Mucosa of descending colon (tissue), 3 donors: ENCODE data around the gene PACRG. TPM values are rescaled to one million over a fixed set of nuclear protein-coding genes. Genes with fewer than 3 reads are reported as not detected.

Source experiments
- ATAC-seq: fragments of 200-7000 bp; cut with Tn5 transposase; one replicate; pipeline ENCODE4 v1.9.1; 2020; ENCODE audit warnings: mild to moderate bottlenecking, moderate library complexity
- DNase-seq, 3 donors: peaks; one replicate each; pipeline ENCODE4 v3.0.0-alpha.2; 2020
- H3K36me3 ChIP-seq: fragments of 200-600 bp; one replicate; pipeline ENCODE4 v1.8.0; 2021; ENCODE audit warnings: low read depth, mild to moderate bottlenecking
- H3K4me1 ChIP-seq: fragments of 200-600 bp; one replicate; pipeline ENCODE4 v1.8.0; 2021; ENCODE audit warnings: low read depth, mild to moderate bottlenecking
- H3K4me3 ChIP-seq: fragments of 200-600 bp; one replicate; pipeline ENCODE4 v1.8.0; 2021; ENCODE audit warnings: mild to moderate bottlenecking
- H3K9me3 ChIP-seq: fragments of 200-600 bp; one replicate; pipeline ENCODE4 v1.8.0; 2021; ENCODE audit warnings: mild to moderate bottlenecking
- CTCF ChIP-seq: fragments of 200-600 bp; IDR thresholded peaks from one replicate; pipeline ENCODE4 v1.8.0; 2022; ENCODE audit warnings: antibody characterized with exemption, mild to moderate bottlenecking
- intact Hi-C, 2 donors: fragments of 100-400 bp; cut with DNase I in 1 of 2; cut with micrococcal nuclease in 1 of 2; formaldehyde crosslinking; loops; one replicate each; pipeline versions ENCODE4 v1.11.0 to v1.11.1; 2022; cut with DNase I, micrococcal nuclease
- total RNA-seq, 3 donors: library from RNA; stranded (reverse); fragmentation: NEBNext Ultra II Directional in 2 of 3; extraction: Animal tissue kit (Norgen Biotek cat#: 25700) in 2 of 3; gene quantifications; one replicate each; pipeline versions ENCODE4 v1.2.1 to v1.2.4, GENCODE V29; 2021 to 2023
- donor health status: DM: no; HTN: no; CAD: no; lungs with moderate emphysema.
- donor health status: DM: no; HTN: no; CAD: no.
- donor health status: DM: no; HTN: yes; CAD: no.

PACRG gene
- total RNA-seq, 3 donors from 2014 or later: 1.1 to 1.5 (median 1.3) TPM

- Histone ChIP-seq H3K4me1 (no peaks in the 10 kb centered on the region), H3K4me3 (no peak overlapping the region), H3K9me3 (no peaks in the 10 kb centered on the region), H3K36me3 (no peaks in the 10 kb centered on the region)
- intact Hi-C loops: no loop called here
- ATAC-seq (no peak), DNase-seq (no peak)
- no peak for TF ChIP-seq CTCF
These were observed 23.6 kb downstream of the PACRG start for GRCh38 chr6:162751211-162751859.

- TF ChIP-seq CTCF: no peak
- intact Hi-C loops: no loop called here
- no peak for DNase-seq
- Histone ChIP-seq H3K36me3 (no peaks in the 10 kb centered on the region), H3K9me3 (no peaks in the 10 kb centered on the region), H3K4me3 (no peak overlapping the region), H3K4me1 (no peaks in the 10 kb centered on the region)
- ATAC-seq: no peak
These were observed 26.0 kb downstream of the PACRG start for GRCh38 chr6:162753775-162754174.

GRCh38 chr6:162770136-162770535, 42.4 kb downstream of the PACRG start:
- H3K4me1 ChIP-seq: no peaks in the 10 kb centered on the region
- intact Hi-C loops: no loop called here
- ATAC-seq: no peak
- no peak overlapping the region for H3K4me3 ChIP-seq
- H3K36me3 ChIP-seq: no peaks in the 10 kb centered on the region
- H3K9me3 ChIP-seq: no peaks in the 10 kb centered on the region
- no peak for TF ChIP-seq CTCF
- DNase-seq: no peak

- intact Hi-C loops: no loop called here
- Histone ChIP-seq H3K4me1 (no peaks in the 10 kb centered on the region), H3K36me3 (no peaks in the 10 kb centered on the region), H3K4me3 (no peak overlapping the region), H3K9me3 (no peaks in the 10 kb centered on the region)
- no peak for TF ChIP-seq CTCF
- DNase-seq (no peak), ATAC-seq (no peak)
These were observed 43.2 kb downstream of the PACRG start for GRCh38 chr6:162770955-162771354.

GRCh38 chr6:162772466-162772865, 44.7 kb downstream of the PACRG start:
- no peak for ATAC-seq

More at GRCh38 chr6:162772466-162772865, 44.7 kb downstream of the PACRG start:
- no peaks in the 10 kb centered on the region for H3K4me1 ChIP-seq
- no peak overlapping the region for H3K4me3 ChIP-seq
- TF ChIP-seq CTCF: no peak
- no peaks in the 10 kb centered on the region for H3K36me3 ChIP-seq
- no peaks in the 10 kb centered on the region for H3K9me3 ChIP-seq
- DNase-seq: no peak
- intact Hi-C loops: no loop called here
